GM18858 (cell line): Measurements from ENCODE around the gene MAFB.
"Not testable (repeated sequence)": the region's sequence is repeated elsewhere in the genome, so short reads cannot be mapped to it uniquely, and the experiment has no call there.

ENCODE experiments used
- ATAC-seq: cut with Tn5 transposase; IDR thresholded peaks from one replicate; pipeline ENCODE4 v1.9.1; 2021; ENCODE audit not compliant: unreplicated experiment

The MAFB gene

DNA sequence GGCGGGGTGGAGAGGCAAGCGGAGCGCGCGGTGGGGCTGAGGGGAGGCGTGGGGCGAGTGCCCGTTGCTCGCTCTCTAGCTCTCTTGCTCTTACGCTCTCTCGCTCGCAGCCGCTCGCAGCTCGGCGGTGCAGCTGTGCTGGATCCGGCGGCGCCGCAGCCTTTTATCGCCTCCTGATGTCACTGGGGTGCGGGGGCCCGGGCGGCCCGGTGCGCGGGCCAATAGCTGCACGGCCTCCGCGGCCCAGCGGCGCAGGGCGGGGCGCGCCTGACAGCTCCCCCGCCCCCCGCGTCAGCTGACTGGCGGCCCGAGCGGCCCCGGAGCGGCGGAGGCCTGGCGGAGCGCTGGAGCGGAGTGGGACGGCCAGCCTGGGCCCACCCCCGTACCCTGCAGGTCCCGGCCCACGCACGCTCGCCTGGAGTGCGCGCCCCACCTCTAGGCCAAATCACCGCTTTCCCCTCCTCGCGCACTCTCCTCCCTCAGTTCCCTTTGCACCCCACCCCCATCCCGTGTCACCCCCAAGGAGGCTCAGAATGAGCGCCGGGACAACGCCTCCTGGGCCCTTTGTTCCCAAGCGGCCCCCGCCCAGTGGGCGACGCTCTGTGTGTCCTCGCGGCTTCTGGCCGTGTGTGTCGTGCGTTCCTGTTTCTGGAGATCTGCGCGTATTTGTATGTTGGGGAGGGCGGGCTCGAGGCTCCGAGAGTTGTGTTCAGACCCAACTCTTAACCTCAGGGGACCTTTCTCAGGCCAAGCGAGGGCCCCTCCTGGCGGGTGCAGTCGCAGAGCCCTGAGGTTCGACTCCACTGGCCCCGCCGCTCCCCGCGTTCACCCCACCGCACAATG lies at the start of gene MAFB:
Gene MAFB, minus strand, starts transcription at position 137 of the 843 bp plus-strand sequence. CDS start 386 bp downstream, outside the sequence.
- no peak for ATAC-seq

DNA sequence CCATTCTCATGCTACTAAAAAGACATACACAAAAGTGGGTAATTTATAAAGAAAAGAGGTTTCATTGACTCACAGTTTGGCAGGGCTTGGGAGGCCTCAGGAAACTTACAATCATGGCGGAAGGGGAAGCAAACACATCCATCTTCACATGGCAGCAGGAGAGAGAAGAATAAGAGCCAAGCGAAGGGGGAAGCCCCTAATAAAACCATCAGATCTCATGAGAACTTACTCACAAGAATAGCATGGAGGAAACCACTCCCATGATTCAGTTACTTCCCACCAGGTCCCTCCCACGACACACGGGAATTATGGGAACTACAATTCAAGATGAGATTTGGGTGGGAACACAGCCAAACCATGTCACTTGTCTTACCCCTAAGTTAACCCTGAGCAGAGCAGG lies 47.4 kb upstream of the MAFB start:
- not testable (repeated sequence) for ATAC-seq

DNA sequence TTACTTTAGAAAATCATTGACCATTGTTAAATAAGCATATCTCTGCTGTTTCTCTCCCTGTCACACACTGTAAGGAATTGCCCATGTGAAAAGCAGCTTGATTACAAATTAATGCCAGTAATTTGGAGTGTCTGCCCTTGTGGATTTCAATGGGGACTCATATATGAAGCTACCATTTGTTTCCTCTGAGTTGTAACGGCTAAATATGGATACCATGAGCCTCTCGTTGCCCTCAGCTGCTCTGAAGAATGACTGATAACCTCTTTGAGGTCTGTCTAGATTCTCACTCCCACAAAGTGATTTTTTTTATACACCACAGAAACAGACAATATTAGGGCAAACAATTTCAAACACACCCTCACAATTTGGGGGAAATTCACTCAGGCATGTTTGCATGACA lies 40.0 kb upstream of the MAFB start:
- ATAC-seq, result no peak

DNA sequence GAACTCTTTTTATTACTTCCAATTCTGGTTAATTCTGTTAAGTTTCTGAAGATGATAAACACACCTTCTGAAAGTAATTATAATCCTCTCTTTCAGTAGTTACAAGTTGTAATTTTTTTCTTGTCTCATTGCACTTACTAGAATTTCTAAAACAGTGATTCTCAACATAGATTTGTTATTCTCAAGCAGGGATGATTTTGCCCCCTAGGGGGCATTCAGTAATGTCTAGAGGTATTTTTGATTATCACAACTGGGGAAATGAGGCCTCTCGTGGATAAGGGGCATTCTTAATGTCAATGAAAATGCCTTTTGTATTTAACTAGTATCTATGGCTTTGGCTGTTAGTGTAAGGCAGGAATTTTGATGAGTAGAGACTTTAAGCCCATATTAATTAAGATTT lies 39.4 kb upstream of the MAFB start:
- ATAC-seq, result no peak

DNA sequence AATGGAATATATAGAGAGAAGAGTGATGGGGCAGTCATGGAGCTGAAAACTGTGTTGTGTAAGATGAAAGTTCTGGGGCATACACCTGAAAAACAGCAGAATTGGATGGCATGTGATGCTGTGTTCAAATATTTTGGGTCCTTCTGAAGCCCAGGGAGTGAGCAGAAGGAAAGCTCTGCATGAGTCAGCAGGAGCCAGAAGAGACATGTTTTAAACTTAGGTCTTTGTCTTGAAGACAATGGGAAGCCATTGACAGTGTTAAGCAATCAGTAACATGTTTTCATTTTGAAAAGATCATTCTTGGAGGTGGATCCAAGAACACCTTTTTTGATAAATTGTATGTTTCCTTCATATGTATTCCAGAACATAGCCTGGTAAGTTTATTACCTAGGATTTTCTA lies 38.9 kb upstream of the MAFB start:
- ATAC-seq, result no peak

DNA sequence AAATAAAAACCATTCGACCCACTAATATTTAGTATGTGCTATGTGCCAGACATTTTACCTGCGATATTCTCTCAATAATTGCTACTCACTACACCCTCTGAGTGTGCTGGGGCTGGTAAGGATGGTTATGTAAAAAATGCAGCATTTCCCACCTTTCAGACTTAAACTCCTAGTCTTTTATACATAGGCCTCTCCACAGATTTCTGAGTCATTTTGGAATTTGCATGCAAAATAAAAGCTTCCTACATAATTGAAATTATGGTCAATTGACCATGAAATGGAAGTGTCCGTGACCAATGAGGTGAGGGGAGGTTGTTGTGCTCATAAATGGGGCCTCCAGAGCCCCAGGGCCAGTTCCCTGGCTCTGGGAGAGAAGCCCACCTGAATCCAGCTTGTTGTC lies 37.7 kb upstream of the MAFB start:
- ATAC-seq, result no peak

DNA sequence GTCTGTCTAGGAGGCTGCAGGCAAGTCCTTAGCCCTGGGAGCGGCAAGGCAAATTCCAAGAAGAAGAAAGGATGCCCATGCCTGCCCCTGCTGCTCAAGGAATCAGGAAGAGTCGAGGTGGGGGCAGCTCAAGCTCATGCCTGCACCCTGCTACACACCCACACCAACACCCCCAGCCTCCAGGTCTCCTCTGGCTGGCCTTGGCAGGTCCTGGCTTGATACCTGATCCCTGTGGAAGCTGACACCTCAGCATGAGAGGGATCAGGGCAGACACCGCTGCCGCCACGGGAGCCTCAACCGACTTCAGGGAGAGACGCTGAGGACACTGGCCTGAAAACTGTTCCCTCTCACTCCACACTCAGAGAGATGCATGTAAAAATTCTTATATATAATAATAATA lies 35.5 kb upstream of the MAFB start:
- ATAC-seq, result no peak

DNA sequence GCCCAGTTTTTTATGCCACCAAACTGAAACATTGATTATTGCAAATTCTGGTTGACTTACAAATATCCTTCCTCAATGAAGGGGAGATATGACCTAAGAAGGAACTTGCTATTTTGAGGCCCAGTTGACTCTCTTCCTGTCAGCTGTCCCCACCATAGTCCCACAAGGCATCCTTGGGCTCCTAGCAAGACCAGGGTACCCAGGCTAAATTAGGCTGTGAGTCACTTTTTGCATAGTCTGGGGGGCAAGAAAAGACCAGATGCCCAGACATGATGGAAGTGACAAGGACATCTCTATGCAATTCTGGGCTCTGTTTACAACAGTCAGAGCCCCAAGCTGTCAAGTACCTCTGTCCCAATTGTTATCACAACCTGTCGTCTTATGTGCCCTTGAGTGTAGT lies 31.8 kb upstream of the MAFB start:
- no peak for ATAC-seq

DNA sequence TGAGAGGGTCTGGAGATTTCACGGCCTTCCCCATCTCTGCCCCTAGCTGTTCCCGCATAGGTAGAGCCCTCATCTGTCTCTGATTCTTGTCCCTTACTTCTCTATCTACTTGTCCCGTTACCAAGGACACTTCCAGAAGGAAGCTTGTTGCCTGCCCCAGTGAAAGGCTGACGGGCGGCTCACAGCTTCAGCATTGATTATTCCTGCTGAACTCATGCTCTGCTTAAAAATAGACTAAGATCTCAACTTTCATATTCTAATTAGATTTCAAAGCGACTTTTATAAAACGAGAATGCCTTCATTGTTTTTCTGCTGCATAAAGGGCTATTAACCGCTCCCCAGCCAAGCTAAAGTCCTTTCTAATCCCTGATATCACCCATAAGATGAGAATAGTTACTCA lies 31.1 kb upstream of the MAFB start:
- ATAC-seq, result no peak

DNA sequence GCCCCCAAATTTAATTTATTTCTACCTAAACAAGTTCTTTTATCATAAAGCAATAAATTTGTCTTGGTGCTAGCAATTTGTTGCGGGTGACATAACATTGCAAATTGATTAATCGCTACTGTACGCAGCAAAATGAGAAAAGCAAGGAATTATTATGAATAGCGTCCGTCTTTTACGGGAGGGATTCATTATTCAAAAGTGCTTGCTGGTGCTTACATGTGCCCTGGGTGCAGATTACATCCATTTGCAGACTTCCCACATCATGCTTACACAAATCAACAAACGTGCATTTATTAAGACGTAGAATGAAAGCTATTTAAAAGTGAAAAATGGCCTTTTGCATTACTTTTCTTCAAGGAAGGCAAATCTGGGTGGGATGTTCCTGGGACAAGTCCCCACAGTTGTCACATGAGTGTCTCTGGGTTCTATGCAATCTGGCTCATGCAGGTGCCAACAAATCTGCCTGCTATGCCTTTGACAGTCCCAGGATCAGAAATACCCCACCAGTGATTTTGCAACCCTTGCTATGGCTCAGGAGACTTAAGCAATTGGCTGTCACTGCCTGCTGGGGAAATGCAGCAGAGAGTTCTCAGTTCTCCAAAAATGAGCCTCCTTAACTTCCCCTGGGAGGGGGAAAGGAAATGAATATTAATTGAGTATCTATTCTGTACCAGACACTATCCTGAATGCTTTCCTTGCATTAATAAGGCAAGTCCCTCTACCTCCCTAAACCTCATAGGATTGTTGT lies 30.1 kb upstream of the MAFB start:
- ATAC-seq, result no peak

DNA sequence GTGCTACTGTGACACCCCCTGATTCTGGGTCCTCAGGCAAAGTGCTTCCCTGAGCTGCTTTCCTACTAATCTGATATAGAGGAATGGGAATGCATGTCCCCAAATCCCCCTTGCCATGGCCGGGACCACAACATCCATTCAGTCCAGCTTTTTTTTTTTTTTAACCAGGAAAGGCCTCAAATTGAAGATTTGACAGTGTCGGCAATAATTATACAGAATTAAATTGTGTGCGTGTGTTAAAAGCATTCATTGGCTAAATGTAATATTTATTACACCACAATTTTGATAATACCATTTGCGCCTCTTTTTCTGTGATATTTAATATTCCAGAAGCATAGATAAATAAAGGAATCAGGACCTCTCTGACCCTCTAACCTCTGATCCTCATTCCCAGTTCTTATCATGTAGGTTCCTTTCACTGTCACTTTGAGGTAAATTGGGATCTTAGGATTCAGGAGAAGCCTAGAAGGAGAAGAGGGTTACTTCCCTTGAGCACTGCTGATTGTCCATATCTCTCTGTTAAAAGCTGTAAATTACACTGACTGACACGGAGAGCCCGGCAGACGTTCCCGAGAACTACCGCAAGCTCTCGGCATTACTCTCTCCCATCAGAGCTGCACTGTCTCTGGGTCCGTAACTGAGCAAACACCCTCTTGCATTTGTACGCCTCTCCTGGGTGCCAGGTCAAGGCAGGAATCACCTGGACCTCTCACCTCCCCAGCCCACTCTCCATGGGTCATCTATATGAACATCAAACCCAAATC lies 29.4 kb upstream of the MAFB start:
- no peak for ATAC-seq

DNA sequence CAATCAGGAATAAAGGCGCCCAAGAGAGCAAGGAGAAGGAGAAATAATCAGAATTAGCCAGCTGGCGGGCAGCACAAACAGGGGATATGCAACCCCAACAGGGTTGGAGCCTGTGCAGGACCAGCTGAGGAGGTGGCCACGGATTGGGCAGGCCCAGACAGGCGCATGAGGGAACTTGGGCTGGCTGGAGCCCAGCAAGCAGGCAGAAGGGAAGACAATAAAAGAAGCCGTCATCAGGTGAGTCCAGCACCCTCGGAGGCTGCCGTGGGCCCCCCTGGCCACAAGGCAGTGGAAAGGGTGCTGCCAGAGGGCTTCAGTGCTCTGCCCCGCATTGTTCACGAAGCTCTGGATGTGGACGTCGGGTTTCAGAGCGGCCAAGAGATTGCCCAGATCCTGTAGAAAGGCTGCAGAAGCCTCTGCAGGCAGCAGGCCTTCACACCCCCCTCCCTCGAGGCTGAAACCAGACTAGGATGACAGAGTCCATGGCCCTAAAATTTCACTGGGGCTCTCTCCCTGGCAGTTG lies 28.4 kb upstream of the MAFB start:
- ATAC-seq, result no peak

DNA sequence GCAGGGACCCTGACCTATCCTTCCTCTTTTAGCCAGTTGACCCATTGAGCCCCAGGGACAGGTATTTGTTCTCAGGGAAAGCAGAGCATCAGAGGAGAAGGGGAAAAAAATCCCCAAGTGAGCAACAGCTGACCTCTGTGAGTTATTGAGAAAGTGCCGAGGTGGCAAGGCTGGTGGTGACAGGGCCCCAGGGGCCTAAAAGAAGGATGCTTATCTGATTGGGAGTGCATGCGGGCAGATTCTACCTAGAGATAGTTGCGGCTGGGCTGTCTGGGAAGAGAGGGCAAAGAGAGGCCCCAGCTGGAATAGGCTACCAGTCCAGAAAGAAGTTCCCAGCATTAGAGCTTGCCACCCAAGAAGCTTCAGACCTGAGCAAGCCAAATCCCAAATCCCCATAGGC lies 26.5 kb upstream of the MAFB start:
- no peak for ATAC-seq

DNA sequence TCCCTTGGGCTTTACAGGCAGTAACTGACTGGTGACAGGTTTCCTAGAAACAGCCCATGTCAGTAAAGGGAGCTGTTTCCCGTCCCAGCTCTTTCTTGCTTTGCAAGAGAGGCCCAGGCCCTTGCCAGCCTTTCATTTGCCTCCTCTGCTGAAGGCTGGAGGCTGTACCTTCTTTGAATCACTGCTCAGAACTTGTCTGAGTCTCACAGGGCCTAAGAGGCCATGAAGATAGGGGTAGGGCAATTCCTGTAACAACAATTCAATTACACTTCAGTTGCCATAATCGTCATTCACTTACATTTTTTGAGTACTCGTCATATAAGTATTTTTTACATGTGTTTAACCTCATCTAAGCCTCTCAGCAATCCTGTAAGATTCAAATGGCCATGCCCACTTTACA lies 25.9 kb upstream of the MAFB start:
- no peak for ATAC-seq

DNA sequence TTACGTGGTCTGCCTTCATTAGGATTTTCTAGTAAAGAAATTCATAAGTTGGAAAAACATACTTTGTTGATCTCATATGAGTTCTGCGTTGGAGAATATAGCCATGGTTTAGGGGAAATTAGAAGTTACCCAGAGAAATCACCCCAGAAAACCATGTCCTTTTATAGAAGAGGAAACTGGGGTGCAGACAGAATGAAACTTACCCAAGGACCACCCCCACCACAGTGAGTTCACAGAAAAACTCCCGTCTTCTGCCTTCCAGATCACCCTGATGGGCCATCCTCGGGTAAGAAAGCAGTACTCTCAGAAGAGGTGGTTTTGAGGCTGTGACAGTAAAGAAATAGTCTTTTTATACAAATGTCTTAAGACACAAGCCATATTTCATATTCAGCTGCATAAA lies 25.1 kb upstream of the MAFB start:
- no peak for ATAC-seq

DNA sequence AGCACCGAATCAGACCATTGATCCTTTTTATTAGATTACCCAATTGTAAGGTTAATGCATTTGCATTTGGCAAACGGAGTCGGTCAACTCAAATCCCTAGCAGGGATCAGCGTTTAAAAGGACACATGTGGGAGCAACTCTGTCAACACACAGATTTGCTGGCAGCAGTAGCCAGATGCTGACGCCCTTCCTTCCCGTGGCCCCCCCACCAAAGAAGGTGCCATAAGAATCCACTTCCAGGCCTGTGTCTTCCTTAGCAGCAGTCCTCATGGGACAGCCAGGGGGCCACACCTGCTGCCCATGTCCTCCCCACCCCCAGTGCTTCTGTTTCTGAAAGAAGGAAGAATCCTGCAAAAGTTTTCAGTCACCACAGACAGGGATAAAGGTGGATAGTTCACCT lies 24.5 kb upstream of the MAFB start:
- no peak for ATAC-seq

DNA sequence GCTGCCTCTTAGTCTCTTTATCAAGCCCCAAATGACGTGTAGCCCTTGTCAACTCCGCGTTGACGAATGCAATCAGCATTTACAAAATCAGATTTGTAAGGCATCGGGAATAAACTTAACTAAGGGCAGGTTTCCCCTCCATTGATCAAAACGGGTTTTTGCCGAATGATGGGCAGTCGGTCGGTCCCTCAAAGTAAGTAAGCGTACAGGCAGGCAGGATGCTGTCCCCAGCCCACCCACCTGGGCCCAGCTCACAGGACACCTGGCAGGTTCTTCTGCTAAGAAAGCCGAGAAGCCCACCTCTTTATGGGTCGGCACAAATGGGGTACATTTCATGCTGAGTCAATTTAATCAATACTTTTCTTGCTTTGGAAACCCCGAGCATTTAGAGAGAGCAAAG lies 22.0 kb upstream of the MAFB start:
- ATAC-seq, result no peak

DNA sequence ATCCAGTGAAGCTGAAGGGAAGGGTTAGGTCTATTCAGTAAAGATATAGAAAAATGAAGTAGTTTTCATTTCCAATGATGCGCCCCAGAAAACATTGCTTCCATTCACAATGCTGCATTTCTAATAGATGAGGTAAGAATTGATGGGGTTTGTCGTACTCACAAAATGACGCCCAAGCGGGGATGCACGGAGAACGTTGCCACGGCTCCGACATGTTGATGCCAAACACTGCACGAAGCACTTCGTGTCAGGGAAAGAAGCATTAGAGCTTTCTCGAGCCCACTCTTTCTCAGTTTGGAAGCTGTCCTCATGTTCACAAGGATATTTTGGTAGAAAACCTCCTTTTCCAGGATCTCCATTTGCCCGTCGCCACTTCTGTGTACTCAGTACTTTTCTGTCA lies 21.6 kb upstream of the MAFB start:
- ATAC-seq, result no peak

DNA sequence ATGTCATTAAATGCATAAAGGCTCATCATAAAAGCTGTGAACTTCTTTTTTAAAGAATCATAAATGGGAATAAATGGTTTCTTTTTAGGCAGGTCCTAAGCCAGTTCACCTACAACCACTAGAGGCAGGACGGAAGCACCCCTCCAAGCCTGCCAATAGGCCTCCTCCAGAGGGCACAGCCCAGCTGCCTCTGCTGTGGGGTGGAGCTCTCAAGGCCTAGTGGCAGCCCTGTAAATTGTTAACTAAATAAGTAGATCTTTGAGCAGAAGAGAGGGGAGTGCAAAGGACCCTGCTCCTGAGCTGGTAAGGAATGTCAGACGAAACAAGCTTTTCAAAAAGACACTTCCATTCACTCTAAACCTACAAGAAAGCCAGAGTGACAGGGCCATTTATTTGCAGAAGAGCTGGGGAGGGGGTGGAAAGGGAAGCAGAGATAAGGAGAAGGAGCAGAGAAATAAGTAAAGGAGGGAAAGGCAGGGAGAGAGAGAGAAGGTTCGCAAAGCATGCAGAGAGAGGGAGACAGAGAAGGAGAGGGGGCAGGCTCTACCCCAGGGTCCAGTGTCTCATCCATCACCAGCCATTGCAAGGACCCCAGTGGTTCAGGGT lies 18.0 kb upstream of the MAFB start:
- ATAC-seq, result no peak

DNA sequence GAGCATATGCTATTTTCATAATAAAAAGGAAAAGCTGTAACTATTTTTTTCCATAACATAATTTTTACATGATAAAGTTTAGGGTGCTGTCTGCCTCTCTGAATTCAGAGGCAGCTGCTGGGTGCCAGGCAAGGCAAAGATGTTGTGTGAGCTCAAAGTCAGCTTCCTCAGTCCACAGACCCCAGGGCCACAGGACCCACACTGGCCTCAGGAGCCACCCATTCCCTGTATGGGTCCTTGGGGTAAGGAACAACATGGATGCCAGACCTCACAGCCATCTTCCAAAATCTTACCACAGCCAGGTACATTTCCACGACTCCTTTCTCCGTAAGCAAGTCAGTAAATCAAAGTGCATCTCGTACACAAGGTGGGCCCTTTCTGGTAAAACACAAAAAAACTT lies 16.4 kb upstream of the MAFB start:
- ATAC-seq, result no peak

DNA sequence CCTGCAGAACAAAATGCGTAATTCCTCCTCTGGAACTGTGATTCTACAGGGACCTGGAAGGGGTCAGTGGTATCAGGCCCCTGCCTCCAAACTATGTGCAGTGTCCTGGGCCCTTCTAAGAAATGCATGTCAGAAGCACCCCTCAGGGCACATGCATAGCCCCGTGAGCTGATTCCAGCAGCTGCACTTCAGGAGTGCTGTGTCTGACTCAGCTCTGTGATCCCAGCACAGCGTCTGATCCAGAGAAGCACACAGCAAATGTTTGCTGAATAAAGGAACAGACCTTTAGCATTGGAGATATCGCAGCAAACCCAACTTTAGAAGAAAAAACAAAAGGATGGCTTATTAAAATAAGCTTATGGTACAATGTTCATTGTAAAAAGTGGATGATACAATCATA lies 15.8 kb upstream of the MAFB start:
- no peak for ATAC-seq
